ENCODE measurements around the gene KCNA3. TPM values are rescaled to one million over a fixed set of nuclear protein-coding genes. Genes with fewer than 3 reads are reported as not detected.
"Not testable (repeated sequence)": the region's sequence is repeated elsewhere in the genome, so short reads cannot be mapped to it uniquely, and the experiment has no call there.

The KCNA3 gene
- polyA plus RNA-seq, 1 of the 3 experiments (the other 2 are of a cell fraction), result not detected

DNA sequence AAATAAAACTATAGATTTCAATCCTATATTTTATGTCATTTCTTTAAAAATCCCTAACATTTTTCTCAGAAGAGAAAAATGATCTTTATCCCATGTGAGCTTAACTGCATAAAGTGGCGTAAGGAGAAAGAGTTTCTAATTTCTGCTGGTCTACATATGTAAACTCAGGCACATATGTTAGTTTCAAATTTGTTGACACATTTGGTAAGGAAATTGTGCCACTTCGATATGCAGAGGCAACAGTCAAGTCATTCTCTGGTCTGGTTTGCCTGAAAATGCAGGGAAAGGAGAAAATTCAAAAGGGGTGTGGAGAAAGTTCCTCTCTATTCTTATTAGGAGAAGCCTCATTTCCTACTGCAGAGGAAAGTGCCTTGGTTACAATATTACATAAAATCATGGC, 11.5 kb downstream of the KCNA3 start:
- Histone ChIP-seq H3K4me1 (ENCODE audit: control insufficient read depth in 1 of 2, insufficient read depth in 2 of 2, low read depth in 1 of 2, low read length in 1 of 2) (no peaks in the 10 kb centered on the region; a peak in 1 of 4 replicates), H3K9me3 (no peaks in the 10 kb centered on the region), H3K79me2 (ENCODE audit: insufficient read depth) (no peaks in the 10 kb centered on the region), H4K20me1 (ENCODE audit: insufficient read depth) (no peaks in the 10 kb centered on the region), H3K9ac (no peak overlapping the region), H3K4me2 (no peak overlapping the region), H3K9me2 (no peaks in the 10 kb centered on the region), H2AFZ (ENCODE audit: low read depth) (no peak overlapping the region), H3K27ac (ENCODE audit: low read depth in 2 of 2, low read length in 1 of 2) (no peak overlapping the region), H3K27me3 (ENCODE audit: insufficient read depth) (no peaks in the 10 kb centered on the region), H3K36me3 (replicated peaks in 1 of 2; ENCODE audit: control insufficient read depth in 1 of 2, insufficient read depth in 2 of 2, low read length in 1 of 2) (no peaks in the 10 kb centered on the region), H3K4me3 (ENCODE audit: low read depth in 2 of 2, low read length in 1 of 2) (no peak overlapping the region), H3F3A (replicated peaks; ENCODE audit: insufficient read depth) (no peaks in the 10 kb centered on the region)
- ChIA-PET POLR2A (no interaction called here), CTCF (interaction anchor here (1.6 kb wide), 2 partner anchors 14 to 103 kb away, joined by 6 to 8 read pairs; no protein-coding TSS in a partner anchor)
- TF ChIP-seq, protein P1, sequence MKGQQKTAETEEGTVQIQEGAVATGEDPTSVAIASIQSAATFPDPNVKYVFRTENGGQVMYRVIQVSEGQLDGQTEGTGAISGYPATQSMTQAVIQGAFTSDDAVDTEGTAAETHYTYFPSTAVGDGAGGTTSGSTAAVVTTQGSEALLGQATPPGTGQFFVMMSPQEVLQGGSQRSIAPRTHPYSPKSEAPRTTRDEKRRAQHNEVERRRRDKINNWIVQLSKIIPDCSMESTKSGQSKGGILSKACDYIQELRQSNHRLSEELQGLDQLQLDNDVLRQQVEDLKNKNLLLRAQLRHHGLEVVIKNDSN (IDR thresholded peaks at IDR 0.05; ENCODE audit: borderline replicate concordance, low read depth), result no peak
- TF ChIP-seq, protein P2, sequence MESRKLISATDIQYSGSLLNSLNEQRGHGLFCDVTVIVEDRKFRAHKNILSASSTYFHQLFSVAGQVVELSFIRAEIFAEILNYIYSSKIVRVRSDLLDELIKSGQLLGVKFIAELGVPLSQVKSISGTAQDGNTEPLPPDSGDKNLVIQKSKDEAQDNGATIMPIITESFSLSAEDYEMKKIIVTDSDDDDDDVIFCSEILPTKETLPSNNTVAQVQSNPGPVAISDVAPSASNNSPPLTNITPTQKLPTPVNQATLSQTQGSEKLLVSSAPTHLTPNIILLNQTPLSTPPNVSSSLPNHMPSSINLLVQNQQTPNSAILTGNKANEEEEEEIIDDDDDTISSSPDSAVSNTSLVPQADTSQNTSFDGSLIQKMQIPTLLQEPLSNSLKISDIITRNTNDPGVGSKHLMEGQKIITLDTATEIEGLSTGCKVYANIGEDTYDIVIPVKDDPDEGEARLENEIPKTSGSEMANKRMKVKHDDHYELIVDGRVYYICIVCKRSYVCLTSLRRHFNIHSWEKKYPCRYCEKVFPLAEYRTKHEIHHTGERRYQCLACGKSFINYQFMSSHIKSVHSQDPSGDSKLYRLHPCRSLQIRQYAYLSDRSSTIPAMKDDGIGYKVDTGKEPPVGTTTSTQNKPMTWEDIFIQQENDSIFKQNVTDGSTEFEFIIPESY (IDR thresholded peaks at IDR 0.05; ENCODE audit: borderline replicate concordance, low read depth), result no peak
- TF ChIP-seq TEAD4 (IDR thresholded peaks at IDR 0.05; ENCODE audit: borderline replicate concordance, insufficient read depth), result no peak
- no peak for TF ChIP-seq EZH2phosphoT487 (IDR thresholded peaks at IDR 0.05; ENCODE audit: borderline replicate concordance, low read depth)
- TF ChIP-seq, protein P3, sequence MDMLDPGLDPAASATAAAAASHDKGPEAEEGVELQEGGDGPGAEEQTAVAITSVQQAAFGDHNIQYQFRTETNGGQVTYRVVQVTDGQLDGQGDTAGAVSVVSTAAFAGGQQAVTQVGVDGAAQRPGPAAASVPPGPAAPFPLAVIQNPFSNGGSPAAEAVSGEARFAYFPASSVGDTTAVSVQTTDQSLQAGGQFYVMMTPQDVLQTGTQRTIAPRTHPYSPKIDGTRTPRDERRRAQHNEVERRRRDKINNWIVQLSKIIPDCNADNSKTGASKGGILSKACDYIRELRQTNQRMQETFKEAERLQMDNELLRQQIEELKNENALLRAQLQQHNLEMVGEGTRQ (IDR thresholded peaks at IDR 0.05; ENCODE audit: borderline replicate concordance, low read depth, low read length), result no peak
- no peak for TF ChIP-seq FOSL2 (IDR thresholded peaks at IDR 0.05; ENCODE audit: borderline replicate concordance, low read depth)
- TF ChIP-seq, protein P4, sequence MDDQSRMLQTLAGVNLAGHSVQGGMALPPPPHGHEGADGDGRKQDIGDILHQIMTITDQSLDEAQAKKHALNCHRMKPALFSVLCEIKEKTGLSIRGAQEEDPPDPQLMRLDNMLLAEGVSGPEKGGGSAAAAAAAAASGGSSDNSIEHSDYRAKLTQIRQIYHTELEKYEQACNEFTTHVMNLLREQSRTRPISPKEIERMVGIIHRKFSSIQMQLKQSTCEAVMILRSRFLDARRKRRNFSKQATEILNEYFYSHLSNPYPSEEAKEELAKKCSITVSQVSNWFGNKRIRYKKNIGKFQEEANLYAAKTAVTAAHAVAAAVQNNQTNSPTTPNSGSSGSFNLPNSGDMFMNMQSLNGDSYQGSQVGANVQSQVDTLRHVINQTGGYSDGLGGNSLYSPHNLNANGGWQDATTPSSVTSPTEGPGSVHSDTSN (IDR thresholded peaks at IDR 0.05), result no peak
- TF ChIP-seq YY1 (IDR thresholded peaks at IDR 0.05; ENCODE audit: low read depth), result no peak
- TF ChIP-seq SIN3A (IDR thresholded peaks at IDR 0.05; ENCODE audit: borderline replicate concordance, low read depth, low read length), result no peak
- TF ChIP-seq, protein P5, sequence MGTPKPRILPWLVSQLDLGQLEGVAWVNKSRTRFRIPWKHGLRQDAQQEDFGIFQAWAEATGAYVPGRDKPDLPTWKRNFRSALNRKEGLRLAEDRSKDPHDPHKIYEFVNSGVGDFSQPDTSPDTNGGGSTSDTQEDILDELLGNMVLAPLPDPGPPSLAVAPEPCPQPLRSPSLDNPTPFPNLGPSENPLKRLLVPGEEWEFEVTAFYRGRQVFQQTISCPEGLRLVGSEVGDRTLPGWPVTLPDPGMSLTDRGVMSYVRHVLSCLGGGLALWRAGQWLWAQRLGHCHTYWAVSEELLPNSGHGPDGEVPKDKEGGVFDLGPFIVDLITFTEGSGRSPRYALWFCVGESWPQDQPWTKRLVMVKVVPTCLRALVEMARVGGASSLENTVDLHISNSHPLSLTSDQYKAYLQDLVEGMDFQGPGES (IDR thresholded peaks at IDR 0.05; ENCODE audit: low read depth, low read length), result no peak
- no peak for TF ChIP-seq NFIC (IDR thresholded peaks at IDR 0.05; ENCODE audit: borderline replicate concordance)
- no peak for TF ChIP-seq CHD2 (IDR thresholded peaks at IDR 0.05; ENCODE audit: low read length, partially characterized antibody)
- TF ChIP-seq SMC3 (IDR thresholded peaks at IDR 0.05; ENCODE audit: low read depth, low read length), result no peak
- no peak for TF ChIP-seq TCF12 (IDR thresholded peaks at IDR 0.05)
- TF ChIP-seq FOXM1 (IDR thresholded peaks at IDR 0.05; ENCODE audit: low read depth), result no peak
- 41% methylated on average over 2 of the region's 2 CpGs for WGBS (ENCODE audit: low lambda C conversion rate)
- DNase-seq, result no peak

DNA sequence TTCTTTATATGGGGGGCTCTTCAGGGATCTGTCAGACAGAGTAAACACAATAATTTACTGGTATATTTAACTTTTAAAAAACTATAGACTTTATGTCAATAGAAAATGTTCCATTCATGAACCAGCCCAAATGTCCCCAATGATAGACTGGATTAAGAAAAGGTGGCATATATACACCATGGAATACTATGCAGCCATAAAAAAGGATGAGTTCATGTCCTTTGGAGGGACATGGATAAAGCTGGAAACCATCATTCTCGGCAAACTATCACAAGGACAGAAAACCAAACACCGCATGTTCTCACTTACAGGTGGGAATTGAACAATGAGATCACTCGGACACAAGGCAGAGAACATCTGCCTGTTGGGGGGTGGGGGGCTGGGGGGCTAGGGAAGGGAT, 15.2 kb downstream of the KCNA3 start:
- CTCF ChIA-PET, result not testable (repeated sequence)

More for the DNA sequence above, 15.2 kb downstream of the KCNA3 start:
- H3K9me3 ChIP-seq; H3K27ac ChIP-seq (ENCODE audit: low read depth in 2 of 2, low read length in 1 of 2); DNase-seq; POLR2A ChIA-PET; H3K27me3 ChIP-seq (ENCODE audit: insufficient read depth); H3F3A ChIP-seq (replicated peaks; ENCODE audit: insufficient read depth); H3K79me2 ChIP-seq (ENCODE audit: insufficient read depth); H3K4me1 ChIP-seq (ENCODE audit: control insufficient read depth in 1 of 2, insufficient read depth in 2 of 2, low read depth in 1 of 2, low read length in 1 of 2); H3K9me2 ChIP-seq; H3K36me3 ChIP-seq (replicated peaks in 1 of 2; ENCODE audit: control insufficient read depth in 1 of 2, insufficient read depth in 2 of 2, low read length in 1 of 2); H4K20me1 ChIP-seq (ENCODE audit: insufficient read depth); H3K4me3 ChIP-seq (ENCODE audit: low read depth in 2 of 2, low read length in 1 of 2); H3K9ac ChIP-seq; H3K4me2 ChIP-seq; H2AFZ ChIP-seq (ENCODE audit: low read depth): not testable (repeated sequence)
- WGBS (ENCODE audit: low lambda C conversion rate), result 44% methylated on average over 3 of the region's 3 CpGs

All from SK-N-SH (cell line).